Calu3 (cell line): ENCODE results near the gene APIP. TPM values are rescaled to one million over a fixed set of nuclear protein-coding genes. Genes with fewer than 3 reads are reported as not detected.

ENCODE experiments used
- Bru-seq: library from RNA; stranded (reverse); fragments of 400-500 nt; gene quantifications from one replicate; lab custom pipeline; 2021; lab: Mats Ljungman, UMichigan
- BruChase-seq, 2 experiments: library from RNA; stranded (reverse); fragments of 400-500 nt; gene quantifications; one replicate each; lab custom pipeline; 2021; lab: Mats Ljungman, UMichigan
- BruUV-seq: library from RNA; stranded (reverse); fragments of 400-500 nt; replicated peaks from 2 replicates; lab custom pipeline; 2021; lab: Mats Ljungman, UMichigan
- CTCF ChIA-PET: fragments of 300-600 bp; sonication (Branson Sonifier 250); formaldehyde crosslinking; loops from one replicate; lab custom pipeline; 2022; ENCODE audit warnings: antibody characterized with exemption; lab: Charles Lee
- DNase-seq: peaks from one replicate; pipeline ENCODE4 v3.0.0; 2022
- H3K27ac Mint-ChIP-seq: one replicate; pipeline ENCODE4 v1.8.0; 2022; ENCODE audit warnings: mixed read lengths; ENCODE audit not compliant: unreplicated experiment
- H3K27me3 Mint-ChIP-seq: one replicate; pipeline ENCODE4 v1.8.0; 2022; ENCODE audit warnings: mixed read lengths; ENCODE audit not compliant: unreplicated experiment
- H3K36me3 Mint-ChIP-seq: one replicate; pipeline ENCODE4 v1.8.0; 2022; ENCODE audit warnings: mild to moderate bottlenecking, moderate library complexity, mixed read lengths; ENCODE audit not compliant: insufficient read depth, unreplicated experiment
- H3K4me1 Mint-ChIP-seq: one replicate; pipeline ENCODE4 v1.8.0; 2022; ENCODE audit warnings: mild to moderate bottlenecking, low read depth, mixed read lengths; ENCODE audit not compliant: unreplicated experiment
- H3K4me3 Mint-ChIP-seq: one replicate; pipeline ENCODE4 v1.8.0; 2022; ENCODE audit warnings: mild to moderate bottlenecking, low read depth, moderate library complexity, mixed read lengths; ENCODE audit not compliant: unreplicated experiment
- H3K9me3 Mint-ChIP-seq: one replicate; pipeline ENCODE4 v1.8.0; 2022; ENCODE audit warnings: low read depth, mixed read lengths; ENCODE audit not compliant: unreplicated experiment
- CTCF ChIP-seq: fragments of 200-600 bp; IDR thresholded peaks from one replicate; pipeline ENCODE4 v1.8.0; 2022; ENCODE audit warnings: antibody characterized with exemption; ENCODE audit not compliant: unreplicated experiment
- intact Hi-C: fragments of 100-400 bp; cut with micrococcal nuclease; formaldehyde crosslinking; loops from one replicate; pipeline ENCODE4 v1.10.0; 2022; ENCODE audit not compliant: unreplicated experiment
- long read RNA-seq: library from polyadenylated mRNA; stranded (forward); transcript quantifications from one replicate; pipeline ENCODE4 v2.0.0, GENCODE V29; 2022
- total RNA-seq: library from RNA; stranded (reverse); gene quantifications from 2 replicates; pipeline ENCODE4 v1.2.3, GENCODE V29; 2022

APIP gene
- total RNA-seq (41.2 and 42.4 TPM in 2 replicates), Bru-seq, nascent RNA (percentile 81 among the genes with signal in this experiment), BruChase-seq, experiment 1, labeled RNA remaining after a 6-hour chase (percentile 77 among the genes with signal in this experiment), BruChase-seq, experiment 2, labeled RNA remaining after a 2-hour chase (percentile 73 among the genes with signal in this experiment)
- long read RNA-seq, transcript APIP-201 (7 exons, 1,366 nt): major isoform, 59 of 93 reads
- long read RNA-seq, transcript APIP-202 (6 exons, 1,042 nt): minor isoform, 5 of 93 reads
- long read RNA-seq, partial matches to known transcripts: 23 of 93 reads
- long read RNA-seq, other reads (novel, unspliced or antisense): 6 of 93 reads

- CTCF ChIA-PET: interaction anchor here (0.5 to 1.4 kb wide), 4 partner anchors 9 to 277 kb away, joined by 3 to 5 read pairs (median 3); no protein-coding TSS in a partner anchor
- H3K4me3 Mint-ChIP-seq: peak within 1 kb of the TSS; percentile 98
- DNase-seq: peak; percentile 100
- intact Hi-C loops: no loop called here
- BruUV-seq: no TSS peak
- TF ChIP-seq CTCF: no peak
- no peaks in the 10 kb centered on the region for H3K27me3 Mint-ChIP-seq
- H3K4me1 Mint-ChIP-seq: peaks cover 12% of the 10 kb centered on the region
- peak within 1 kb of the TSS; percentile 81 for H3K27ac Mint-ChIP-seq
- peaks cover 4% of the 10 kb centered on the region for H3K9me3 Mint-ChIP-seq
- H3K36me3 Mint-ChIP-seq: peaks cover 32% of the 10 kb centered on the region
These were observed at the start of gene APIP, which contains the start of gene PDHX for GRCh38 chr11:34916015-34916842. Gene APIP, minus strand, starts transcription at chr11:34916379. Its CDS starts 95 bp downstream, at chr11:34916284. Gene PDHX, plus strand, starts transcription at chr11:34916618. Its CDS starts 38 bp downstream, at chr11:34916656.

- Mint-ChIP-seq H3K4me1 (no peaks in the 10 kb centered on the region), H3K9me3 (no peaks in the 10 kb centered on the region), H3K27ac (no peak overlapping the region), H3K27me3 (no peaks in the 10 kb centered on the region), H3K4me3 (no peak overlapping the region), H3K36me3 (peaks cover 8% of the 10 kb centered on the region)
- no TSS peak for BruUV-seq
- intact Hi-C loops: no loop called here
- no peak for DNase-seq
- no peak for TF ChIP-seq CTCF
- CTCF ChIA-PET: no interaction called here
These were observed 48.6 kb upstream of the APIP start for GRCh38 chr11:34964610-34965331.

- H3K4me1 Mint-ChIP-seq: no peaks in the 10 kb centered on the region
- no peaks in the 10 kb centered on the region for H3K27me3 Mint-ChIP-seq
- intact Hi-C loops: no loop called here
- no peak overlapping the region for H3K4me3 Mint-ChIP-seq
- CTCF ChIA-PET: no interaction called here
- no peak for DNase-seq
- H3K27ac Mint-ChIP-seq: no peak overlapping the region
- peaks cover 5% of the 10 kb centered on the region for H3K36me3 Mint-ChIP-seq
- no peak for TF ChIP-seq CTCF
- no peaks in the 10 kb centered on the region for H3K9me3 Mint-ChIP-seq
- BruUV-seq: no TSS peak
These were observed 47.2 kb upstream of the APIP start for GRCh38 chr11:34963351-34963750.

- CTCF ChIA-PET: no interaction called here
- Mint-ChIP-seq H3K27me3 (no peaks in the 10 kb centered on the region), H3K9me3 (no peaks in the 10 kb centered on the region), H3K4me1 (no peaks in the 10 kb centered on the region), H3K27ac (no peak overlapping the region), H3K4me3 (no peak overlapping the region), H3K36me3 (peaks cover 5% of the 10 kb centered on the region)
- no TSS peak for BruUV-seq
- intact Hi-C loops: no loop called here
- TF ChIP-seq CTCF: no peak
- no peak for DNase-seq
These were observed 45.9 kb upstream of the APIP start for GRCh38 chr11:34962034-34962433.
